GM23248 (cell line): ENCODE data around the gene CETN1. TPM values are rescaled to one million over a fixed set of nuclear protein-coding genes. Genes with fewer than 3 reads are reported as not detected.

Experiments
- DNase-seq: peaks from one replicate; pipeline ENCODE4 v3.0.0-alpha.2; 2015
- H2AFZ ChIP-seq: fragments of 200-600 bp; sonication (generic); 2 replicates; pipeline ENCODE4 v1.6.1; 2016; ENCODE audit warnings: antibody characterized with exemption
- H3F3A ChIP-seq: fragments of 200-600 bp; sonication (generic); 2 replicates; pipeline ENCODE4 v1.6.1; 2016; ENCODE audit warnings: mild to moderate bottlenecking, antibody characterized with exemption, mixed run types; ENCODE audit not compliant: insufficient read depth
- H3K27ac ChIP-seq: fragments of 200-600 bp; sonication (generic); 2 replicates; pipeline ENCODE4 v1.5.1; 2016; ENCODE audit warnings: mild to moderate bottlenecking
- H3K27me3 ChIP-seq: fragments of 200-600 bp; sonication (generic); replicated peaks from 2 replicates; pipeline ENCODE4 v1.6.1; 2016; ENCODE audit warnings: mild to moderate bottlenecking; ENCODE audit not compliant: insufficient read depth
- H3K36me3 ChIP-seq: fragments of 200-600 bp; sonication (generic); 2 replicates; pipeline ENCODE4 v1.6.1; 2016; ENCODE audit warnings: low read depth, mild to moderate bottlenecking
- H3K4me1 ChIP-seq: fragments of 200-600 bp; sonication (generic); 2 replicates; pipeline ENCODE4 v1.6.1; 2016; ENCODE audit warnings: mild to moderate bottlenecking; ENCODE audit not compliant: insufficient read depth
- H3K4me2 ChIP-seq: fragments of 200-600 bp; sonication (generic); one replicate; pipeline ENCODE4 v1.6.1; 2016; ENCODE audit warnings: mild to moderate bottlenecking; ENCODE audit not compliant: unreplicated experiment
- H3K4me3 ChIP-seq: fragments of 200-600 bp; sonication (generic); 2 replicates; pipeline ENCODE4 v1.5.1; 2016; ENCODE audit warnings: mild to moderate bottlenecking
- H3K79me2 ChIP-seq: fragments of 200-600 bp; sonication (generic); 2 replicates; pipeline ENCODE4 v1.6.1; 2016; ENCODE audit warnings: mild to moderate bottlenecking; ENCODE audit not compliant: insufficient read depth
- H3K9ac ChIP-seq: fragments of 200-600 bp; sonication (generic); 2 replicates; pipeline ENCODE4 v1.6.1; 2016; ENCODE audit warnings: mild to moderate bottlenecking
- H3K9me2 ChIP-seq: fragments of 200-600 bp; sonication (generic); 2 replicates; pipeline ENCODE4 v1.6.1; 2016; ENCODE audit warnings: mixed run types, mild to moderate bottlenecking, moderate library complexity; ENCODE audit not compliant: insufficient read depth
- H3K9me3 ChIP-seq: fragments of 200-600 bp; sonication (generic); one replicate; pipeline ENCODE4 v1.6.1; 2017; ENCODE audit warnings: low read depth
- H4K20me1 ChIP-seq: fragments of 200-600 bp; sonication (generic); 2 replicates; pipeline ENCODE4 v1.6.0; 2016; ENCODE audit not compliant: insufficient read depth
- EZH2 ChIP-seq: fragments of 200-600 bp; sonication (generic); IDR thresholded peaks from 2 replicates; pipeline ENCODE4 v1.6.1; 2018; ENCODE audit warnings: antibody characterized with exemption, mild to moderate bottlenecking; ENCODE audit not compliant: insufficient read depth, poor library complexity, severe bottlenecking
- EZH2phosphoT487 ChIP-seq: fragments of 200-600 bp; sonication (generic); IDR thresholded peaks from 2 replicates; pipeline ENCODE4 v1.6.1; 2018; ENCODE audit warnings: antibody characterized with exemption, moderate library complexity, mild to moderate bottlenecking, low read depth; ENCODE audit not compliant: insufficient read depth
- WGBS, 2 experiments: methylation state at CpG; one replicate each; pipeline ENCODE4 v1.1.6; 2015 to 2017; ENCODE audit warnings: low lambda C conversion rate in 2 of 2, low coverage in 1 of 2; ENCODE audit errors: missing lambda C conversion rate in 2 of 2; 5-methylcytosine and 5-hydroxymethylcytosine counted together
- in situ Hi-C: fragments of 300-500 bp; cut with MboI; formaldehyde crosslinking; loops from 2 replicates; pipeline ENCODE4 v1.15.0; 2020
- polyA plus RNA-seq: library from polyadenylated mRNA; unstranded; fragments of >200 nt; fragmentation: Nextera tagmentation; extraction: Ambion mirVana; gene quantifications from 2 replicates; pipeline ENCODE4 v1.2.1, GENCODE V29; 2016
- total RNA-seq: library from RNA; depleted of rRNA; stranded (reverse); fragments of >200 nt; shearing (Covaris generic); gene quantifications from 2 replicates; pipeline ENCODE4 v1.2.3, GENCODE V29; 2014

CETN1 gene
- total and polyA plus RNA-seq, 2 experiments from 2014 or later: not detected

DNA sequence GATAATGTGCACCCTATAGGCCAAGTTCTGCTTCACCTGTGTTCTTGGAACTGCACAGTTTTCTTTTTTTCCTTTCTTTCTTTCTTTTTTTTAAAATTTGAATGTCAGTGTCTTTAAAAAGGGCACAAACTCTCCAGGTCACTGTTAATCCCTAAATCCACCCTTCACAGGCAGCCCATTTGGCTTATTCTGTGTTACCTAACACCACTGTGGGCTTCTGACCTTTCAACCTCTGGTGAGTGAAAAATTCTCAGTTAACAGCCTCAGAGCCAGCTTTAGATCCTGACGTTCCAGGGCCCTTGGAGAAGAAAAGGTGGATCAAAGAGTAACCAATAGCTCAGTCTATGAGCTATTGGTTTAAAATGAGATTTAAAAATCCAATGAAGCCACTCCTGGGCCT lies 6.8 kb upstream of the CETN1 start:
- in situ Hi-C loops: no loop called here
- no peak overlapping the region for H3K4me2 ChIP-seq
- DNase-seq: no peak

DNA sequence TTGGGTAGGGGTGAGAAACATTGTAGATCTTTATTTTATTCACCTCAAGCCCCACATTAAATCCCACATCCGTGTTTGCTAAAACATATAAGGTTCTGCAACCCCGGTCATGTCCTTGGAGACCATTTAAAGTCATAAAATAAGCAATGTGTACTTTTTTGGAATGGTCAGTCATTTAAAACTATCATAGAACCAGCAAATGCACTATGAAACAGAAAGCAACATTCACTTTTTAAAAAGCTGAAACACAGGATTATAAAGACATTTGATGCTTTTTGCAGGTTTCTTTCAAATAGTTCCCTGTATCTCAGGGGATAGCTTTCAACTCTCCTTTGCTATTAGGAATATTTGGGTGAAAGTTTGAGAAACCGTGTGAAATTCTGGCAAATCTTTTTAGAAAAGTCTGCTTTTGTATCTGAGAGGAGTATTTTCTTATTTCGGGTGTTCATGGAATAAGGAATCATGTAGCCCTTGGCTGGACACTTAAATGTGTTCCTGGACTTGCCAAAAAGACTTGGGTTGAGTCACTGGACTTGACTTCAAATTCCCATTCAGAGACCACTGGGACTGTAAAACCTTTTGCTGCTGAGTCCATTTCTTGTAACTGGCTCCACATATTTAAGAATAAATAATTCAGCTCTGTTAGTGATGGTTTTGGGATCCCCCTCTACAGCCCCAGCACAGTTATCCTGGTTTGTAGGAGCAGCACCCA lies 5.9 kb upstream of the CETN1 start:
- H3K27me3 ChIP-seq: no peaks in the 10 kb centered on the region
- H3K9ac ChIP-seq: no peak overlapping the region
- H3K9me3 ChIP-seq: no peaks in the 10 kb centered on the region
- H3K4me2 ChIP-seq: no peak overlapping the region
- H3K27ac ChIP-seq: no peak overlapping the region
- TF ChIP-seq EZH2 (no peak), EZH2phosphoT487 (no peak)
- H3K4me3 ChIP-seq: no peak overlapping the region
- DNase-seq: no peak
- 31 to 35% methylated on average over 4 of the region's 4 CpGs for WGBS, 2 experiments
- H3K4me1 ChIP-seq: no peaks in the 10 kb centered on the region
- H3K79me2 ChIP-seq: no peaks in the 10 kb centered on the region
- no peaks in the 10 kb centered on the region for H3F3A ChIP-seq
- H3K36me3 ChIP-seq: no peaks in the 10 kb centered on the region
- no peak overlapping the region for H2AFZ ChIP-seq
- no peaks in the 10 kb centered on the region for H4K20me1 ChIP-seq
- no peaks in the 10 kb centered on the region for H3K9me2 ChIP-seq
- in situ Hi-C loops: no loop called here

More for the DNA sequence above, 6.8 kb upstream of the CETN1 start:
- Histone ChIP-seq H3K27ac (no peak overlapping the region), H3K27me3 (no peaks in the 10 kb centered on the region), H3F3A (no peaks in the 10 kb centered on the region), H3K4me3 (no peak overlapping the region), H3K36me3 (no peaks in the 10 kb centered on the region), H2AFZ (no peak overlapping the region), H3K9ac (no peak overlapping the region), H4K20me1 (no peaks in the 10 kb centered on the region), H3K4me1 (no peaks in the 10 kb centered on the region), H3K9me3 (no peaks in the 10 kb centered on the region), H3K79me2 (no peaks in the 10 kb centered on the region), H3K9me2 (no peaks in the 10 kb centered on the region)
- no peak for TF ChIP-seq EZH2phosphoT487
- no peak for TF ChIP-seq EZH2
- WGBS, 2 experiments: 84 to 95% methylated on average over 1 of the region's 1 CpG

GRCh38 chr18:574865-575645 lies 5.1 kb upstream of the CETN1 start:
- H3K9me2 ChIP-seq: no peaks in the 10 kb centered on the region
- no peak overlapping the region for H2AFZ ChIP-seq
- no peak overlapping the region for H3K4me3 ChIP-seq
- no peak overlapping the region for H3K27ac ChIP-seq
- H3K4me2 ChIP-seq: no peak overlapping the region
- H3K79me2 ChIP-seq: no peaks in the 10 kb centered on the region
- no peak for TF ChIP-seq EZH2
- TF ChIP-seq EZH2phosphoT487: no peak
- in situ Hi-C loops: no loop called here
- no peaks in the 10 kb centered on the region for H3K27me3 ChIP-seq
- H3F3A ChIP-seq: no peaks in the 10 kb centered on the region
- DNase-seq: no peak
- H4K20me1 ChIP-seq: no peaks in the 10 kb centered on the region
- no peaks in the 10 kb centered on the region for H3K9me3 ChIP-seq
- no peaks in the 10 kb centered on the region for H3K4me1 ChIP-seq
- 52 to 53% methylated on average over 5 of the region's 5 CpGs for WGBS, 2 experiments
- no peaks in the 10 kb centered on the region for H3K36me3 ChIP-seq
- H3K9ac ChIP-seq: no peak overlapping the region

- H4K20me1 ChIP-seq: no peaks in the 10 kb centered on the region
- in situ Hi-C loops: no loop called here
- peaks cover 5% of the 10 kb centered on the region; the same call in 1 of the 2 replicates for H3K27me3 ChIP-seq
- H2AFZ ChIP-seq: no peak overlapping the region
- no peaks in the 10 kb centered on the region for H3K4me1 ChIP-seq
- H3K9me3 ChIP-seq: no peaks in the 10 kb centered on the region
- no peaks in the 10 kb centered on the region for H3K79me2 ChIP-seq
- no peak overlapping the region for H3K4me2 ChIP-seq
- H3K9ac ChIP-seq: no peak overlapping the region
- DNase-seq: no peak
- no peak for TF ChIP-seq EZH2
- no peak for TF ChIP-seq EZH2phosphoT487
- no peak overlapping the region for H3K4me3 ChIP-seq
- H3K9me2 ChIP-seq: no peaks in the 10 kb centered on the region
- H3K27ac ChIP-seq: no peak overlapping the region
- no peaks in the 10 kb centered on the region for H3F3A ChIP-seq
- no peaks in the 10 kb centered on the region for H3K36me3 ChIP-seq
- 85 to 87% methylated on average over 9 of the region's 9 CpGs for WGBS, 2 experiments
These were observed 3.3 kb upstream of the CETN1 start for GRCh38 chr18:576924-577323.
